GM19395 (cell line): Measurements from ENCODE around the gene SGCD.

Experiments
- ATAC-seq: cut with Tn5 transposase; IDR thresholded peaks from one replicate; pipeline ENCODE4 v1.9.1; 2021; ENCODE audit warnings: mild to moderate bottlenecking, moderate library complexity; ENCODE audit not compliant: unreplicated experiment

The SGCD gene

GRCh38 chr5:156450778-156451177 lies 123.8 kb downstream of the SGCD start:
- ATAC-seq: no peak

- no peak for ATAC-seq
Measured at GRCh38 chr5:156451505-156451904, 124.5 kb downstream of the SGCD start.

GRCh38 chr5:156456857-156457256 lies 129.9 kb downstream of the SGCD start:
- ATAC-seq: no peak

- no peak for ATAC-seq
Measured at GRCh38 chr5:156459812-156460385, 132.9 kb downstream of the SGCD start.

- no peak for ATAC-seq
Measured at GRCh38 chr5:156460471-156460870, 133.5 kb downstream of the SGCD start.

GRCh38 chr5:156466871-156467270 lies 139.9 kb downstream of the SGCD start:
- no peak for ATAC-seq

GRCh38 chr5:156469636-156470035 lies 142.7 kb downstream of the SGCD start:
- no peak for ATAC-seq

GRCh38 chr5:156471893-156472292 lies 144.9 kb downstream of the SGCD start:
- ATAC-seq: no peak

- ATAC-seq: no peak
Measured at GRCh38 chr5:156473269-156473908, 146.4 kb downstream of the SGCD start.

GRCh38 chr5:156474251-156474650 lies 147.3 kb downstream of the SGCD start:
- no peak for ATAC-seq

- no peak for ATAC-seq
Measured at GRCh38 chr5:156475182-156476157, 148.5 kb downstream of the SGCD start.

- ATAC-seq: no peak
Measured at GRCh38 chr5:156476158-156476551, 149.2 kb downstream of the SGCD start.

GRCh38 chr5:156476678-156477077 lies 149.7 kb downstream of the SGCD start:
- no peak for ATAC-seq

- no peak for ATAC-seq
Measured at GRCh38 chr5:156477196-156477595, 150.2 kb downstream of the SGCD start.

GRCh38 chr5:156479849-156480248 lies 152.9 kb downstream of the SGCD start:
- no peak for ATAC-seq

- no peak for ATAC-seq
Measured at GRCh38 chr5:156481741-156482140, 154.8 kb downstream of the SGCD start.

GRCh38 chr5:156482818-156483217 lies 155.9 kb downstream of the SGCD start:
- no peak for ATAC-seq

GRCh38 chr5:156486394-156487238 lies 159.7 kb downstream of the SGCD start:
- ATAC-seq: no peak

- ATAC-seq: no peak
Measured at GRCh38 chr5:156491766-156492165, 164.8 kb downstream of the SGCD start.

- no peak for ATAC-seq
Measured at GRCh38 chr5:156496291-156496690, 169.3 kb downstream of the SGCD start.

GRCh38 chr5:156497804-156498208 lies 170.8 kb downstream of the SGCD start:
- no peak for ATAC-seq
